GM18505 (cell line): ENCODE measurements around the gene OXER1.

Experiments used
- ATAC-seq: cut with Tn5 transposase; IDR thresholded peaks from one replicate; pipeline ENCODE4 v1.9.1; 2021; ENCODE audit not compliant: unreplicated experiment
- POLR2A ChIP-seq: IDR thresholded peaks from 4 replicates; pipeline ENCODE4 v1.6.1; 2011; ENCODE audit warnings: borderline replicate concordance; ENCODE audit not compliant: insufficient read depth, insufficient read length; ENCODE audit errors: extremely low read depth

Gene OXER1

GRCh38 chr2:42756966-42757513 is 6.9 kb downstream of the OXER1 start:
- no peak for TF ChIP-seq POLR2A
- no peak for ATAC-seq

- TF ChIP-seq POLR2A: no peak
- ATAC-seq: no peak
These were observed 7.7 kb downstream of the OXER1 start for GRCh38 chr2:42756150-42756775.

- no peak for TF ChIP-seq POLR2A
- no peak for ATAC-seq
These were observed 8.6 kb downstream of the OXER1 start for GRCh38 chr2:42755191-42755880.

GRCh38 chr2:42754776-42755140 is 9.2 kb downstream of the OXER1 start:
- ATAC-seq: no peak
- TF ChIP-seq POLR2A: no peak

GRCh38 chr2:42754021-42754775 is 9.7 kb downstream of the OXER1 start:
- ATAC-seq: peak; percentile 41
- TF ChIP-seq POLR2A: no peak

GRCh38 chr2:42752816-42753813 is 10.8 kb downstream of the OXER1 start:
- TF ChIP-seq POLR2A: no peak
- no peak for ATAC-seq

GRCh38 chr2:42752314-42752713 is 11.6 kb downstream of the OXER1 start:
- no peak for TF ChIP-seq POLR2A
- peak; percentile 59 for ATAC-seq

- TF ChIP-seq POLR2A: no peak
- ATAC-seq: no peak
These were observed 15.1 kb downstream of the OXER1 start for GRCh38 chr2:42748840-42749239.

GRCh38 chr2:42747422-42747821 is 16.5 kb downstream of the OXER1 start:
- ATAC-seq: no peak
- TF ChIP-seq POLR2A: no peak

- no peak for ATAC-seq
- no peak for TF ChIP-seq POLR2A
These were observed 19.3 kb downstream of the OXER1 start for GRCh38 chr2:42744545-42745082.

- no peak for TF ChIP-seq POLR2A
- ATAC-seq: no peak
These were observed 20.3 kb downstream of the OXER1 start for GRCh38 chr2:42743659-42743990.
